IMR-90 (cell line): ENCODE measurements around the gene TBCD. TPM values are rescaled to one million over a fixed set of nuclear protein-coding genes. Genes with fewer than 3 reads are reported as not detected.

ENCODE experiments used
- ATAC-seq: fragments of 200-7000 bp; cut with Tn5 transposase; 2 replicates; pipeline ENCODE4 v1.9.1; 2020; ENCODE audit warnings: low read depth, mild to moderate bottlenecking, moderate library complexity
- BruUV-seq: library from RNA; stranded (reverse); fragments of 400-500 nt; replicated peaks from 2 replicates; lab custom pipeline; 2021; lab: Mats Ljungman, UMichigan
- CTCF ChIA-PET: fragments of 300-600 bp; formaldehyde crosslinking; extraction: SDS; loops from one replicate; lab custom pipeline; 2021; ENCODE audit warnings: antibody characterized with exemption; lab: Yijun Ruan, JAX
- POLR2A ChIA-PET: fragments of 300-600 bp; sonication (Branson Sonifier 250); formaldehyde crosslinking; loops from one replicate; lab custom pipeline; 2022; ENCODE audit warnings: antibody characterized with exemption; ENCODE audit not compliant: unreplicated experiment; lab: Charles Lee
- DNase-seq: peaks from one replicate; pipeline ENCODE4 v3.0.0; 2013
- H2AFZ ChIP-seq: replicated peaks from 2 replicates; pipeline ENCODE3; 2013; ENCODE audit warnings: low read length, mild to moderate bottlenecking; ENCODE audit not compliant: poor library complexity
- H2AK5ac ChIP-seq: 2 replicates; pipeline ENCODE4 v1.6.1; 2013; ENCODE audit warnings: low read depth, low read length, inconsistent platforms
- H2AK9ac ChIP-seq: replicated peaks from 2 replicates; pipeline ENCODE3; 2013; ENCODE audit warnings: mild to moderate bottlenecking, low read depth, low read length, moderate library complexity; ENCODE audit not compliant: poor library complexity
- H2BK120ac ChIP-seq: 2 replicates; pipeline ENCODE4 v1.6.1; 2013; ENCODE audit warnings: low read depth, low read length, inconsistent platforms
- H2BK15ac ChIP-seq: 3 replicates; pipeline ENCODE4 v1.6.1; 2013; ENCODE audit warnings: low read depth, low read length, inconsistent platforms
- H2BK20ac ChIP-seq: 2 replicates; pipeline ENCODE4 v1.6.1; 2013; ENCODE audit warnings: low read depth, mild to moderate bottlenecking, inconsistent platforms, low read length, moderate library complexity
- H2BK5ac ChIP-seq: 2 replicates; pipeline ENCODE4 v1.6.1; 2013; ENCODE audit warnings: mild to moderate bottlenecking, low read depth, low read length, inconsistent platforms; ENCODE audit not compliant: poor library complexity, severe bottlenecking
- H3K14ac ChIP-seq: replicated peaks from 2 replicates; pipeline ENCODE4 v1.6.1; 2013; ENCODE audit warnings: low read depth, low read length, inconsistent platforms
- H3K18ac ChIP-seq: 2 replicates; pipeline ENCODE4 v1.6.1; 2013; ENCODE audit warnings: low read depth, low read length, control low read depth
- H3K23ac ChIP-seq: 2 replicates; pipeline ENCODE4 v1.6.1; 2013; ENCODE audit warnings: low read depth, low read length, inconsistent platforms
- H3K27ac ChIP-seq: 2 replicates; pipeline ENCODE4 v1.5.1; 2013; ENCODE audit warnings: mild to moderate bottlenecking, control low read depth, low read length; ENCODE audit not compliant: insufficient read depth
- H3K27me3 ChIP-seq: 2 replicates; pipeline ENCODE4 v1.6.1; 2013; ENCODE audit warnings: low read length; ENCODE audit not compliant: control insufficient read depth, insufficient read depth
- H3K36me3 ChIP-seq: 2 replicates; pipeline ENCODE4 v1.6.1; 2013; ENCODE audit warnings: low read length, mixed read lengths; ENCODE audit not compliant: control insufficient read depth, insufficient read depth
- H3K4ac ChIP-seq: 2 replicates; pipeline ENCODE4 v1.6.1; 2013; ENCODE audit warnings: low read depth, low read length, inconsistent platforms
- H3K4me1 ChIP-seq: 2 replicates; pipeline ENCODE4 v1.6.1; 2013; ENCODE audit warnings: low read length, mixed read lengths; ENCODE audit not compliant: control insufficient read depth, insufficient read depth
- H3K4me2 ChIP-seq: 2 replicates; pipeline ENCODE4 v1.6.1; 2013; ENCODE audit warnings: low read depth, mild to moderate bottlenecking, control low read depth, low read length, moderate library complexity
- H3K4me3 ChIP-seq: 2 replicates; pipeline ENCODE4 v1.5.1; 2013; ENCODE audit warnings: low read depth, mild to moderate bottlenecking, control low read depth, low read length, moderate library complexity; ENCODE audit not compliant: insufficient read depth
- H3K56ac ChIP-seq: 2 replicates; pipeline ENCODE4 v1.6.1; 2013; ENCODE audit warnings: low read length, inconsistent platforms; ENCODE audit not compliant: insufficient read depth; ENCODE audit errors: extremely low read depth
- H3K79me1 ChIP-seq, 2 experiments: 2 replicates each; pipeline ENCODE4 v1.6.1; 2013; ENCODE audit warnings: low read length in 2 of 2, inconsistent platforms in 1 of 2, low read depth in 1 of 2
- H3K9ac ChIP-seq: 2 replicates; pipeline ENCODE4 v1.6.1; 2013; ENCODE audit warnings: low read depth, low read length, control low read depth
- H3K9me1 ChIP-seq: 2 replicates; pipeline ENCODE4 v1.6.1; 2013; ENCODE audit warnings: low read length, inconsistent platforms; ENCODE audit not compliant: insufficient read depth
- H3K9me3 ChIP-seq: 2 replicates; pipeline ENCODE4 v1.6.1; 2013; ENCODE audit warnings: low read length; ENCODE audit not compliant: control insufficient read depth, insufficient read depth
- H4K20me1 ChIP-seq: 2 replicates; pipeline ENCODE4 v1.6.1; 2013; ENCODE audit warnings: low read length, inconsistent platforms; ENCODE audit not compliant: insufficient read depth
- H4K5ac ChIP-seq: 2 replicates; pipeline ENCODE4 v1.6.1; 2013; ENCODE audit warnings: mild to moderate bottlenecking, low read depth, low read length, control low read depth
- H4K8ac ChIP-seq, 2 experiments: 2 replicates each; pipeline ENCODE4 v1.6.1; 2013; ENCODE audit warnings: low read depth in 2 of 2, low read length in 2 of 2, control low read depth in 1 of 2, inconsistent platforms in 1 of 2
- H4K91ac ChIP-seq: 2 replicates; pipeline ENCODE4 v1.6.1; 2013; ENCODE audit warnings: low read depth, low read length, inconsistent platforms; ENCODE audit not compliant: insufficient read depth
- BHLHE40 ChIP-seq: fragments of 150-350 bp; IDR thresholded peaks from 2 replicates; pipeline ENCODE4 v1.6.1; 2016; ENCODE audit warnings: mild to moderate bottlenecking, low read depth, low read length
- CEBPB ChIP-seq: IDR thresholded peaks from 2 replicates; pipeline ENCODE4 v1.6.1; 2012; ENCODE audit warnings: low read depth, low read length, improper control_type of control experiment
- FOS ChIP-seq: fragments of 150-350 bp; IDR thresholded peaks from 2 replicates; pipeline ENCODE4 v1.6.1; 2016; ENCODE audit warnings: low read depth, low read length
- MXI1 ChIP-seq: IDR thresholded peaks from 2 replicates; pipeline ENCODE4 v1.6.1; 2012; ENCODE audit warnings: low read depth, mild to moderate bottlenecking, low read length, moderate library complexity, borderline replicate concordance
- POLR2A ChIP-seq: IDR thresholded peaks from 2 replicates; pipeline ENCODE4 v1.6.1; 2012; ENCODE audit warnings: mild to moderate bottlenecking, low read depth, low read length
- RAD21 ChIP-seq: IDR thresholded peaks from 2 replicates; pipeline ENCODE4 v1.6.1; 2012; ENCODE audit warnings: low read length, improper control_type of control experiment
- RCOR1 ChIP-seq: IDR thresholded peaks from 2 replicates; pipeline ENCODE4 v1.6.1; 2012; ENCODE audit warnings: mild to moderate bottlenecking, low read length, improper control_type of control experiment; ENCODE audit not compliant: insufficient replicate concordance
- SMC3 ChIP-seq: fragments of 150-350 bp; IDR thresholded peaks from 2 replicates; pipeline ENCODE4 v1.6.1; 2016; ENCODE audit warnings: low read depth, mild to moderate bottlenecking, antibody characterized with exemption, low read length, moderate library complexity
- WGBS, 2 experiments: methylation state at CpG; one replicate each; pipeline versions ENCODE4 v1.1.5 to v1.1.7; 2013; ENCODE audit warnings: missing lambda C conversion rate in 2 of 2; ENCODE audit not compliant: insufficient read length in 1 of 2; ENCODE audit errors: extremely low coverage in 2 of 2; 5-methylcytosine and 5-hydroxymethylcytosine counted together
- dilution Hi-C: fragments of 300-500 bp; cut with HindIII; formaldehyde crosslinking; loops from one replicate; pipeline ENCODE4 v1.14.3; 2018; ENCODE audit warnings: low sequenced_read_pairs; ENCODE audit not compliant: unreplicated experiment
- in situ Hi-C: fragments of 300-500 bp; cut with MboI; formaldehyde crosslinking; loops from 3 replicates; pipeline ENCODE4 v1.14.3; 2019; ENCODE audit warnings: low sequenced_read_pairs, inconsistent platforms, mixed read lengths
- intact Hi-C: fragments of 100-400 bp; cut with micrococcal nuclease; formaldehyde crosslinking; loops from 2 replicates; pipeline ENCODE4 v1.10.0; 2022
- polyA plus RNA-seq, 3 experiments: library from polyadenylated mRNA; depleted of rRNA; stranded (reverse); fragments of >200 nt; gene quantifications; 2 replicates each; pipeline ENCODE4 v1.2.3, GENCODE V29; 2012; ENCODE audit warnings: low replicate concordance in 1 of 3
- total RNA-seq: library from RNA; depleted of rRNA; stranded (reverse); fragments of >200 nt; gene quantifications from 2 replicates; pipeline ENCODE4 v1.2.3, GENCODE V29; 2012
- TF ChIP-seq, protein P1 (sequence below): conservative IDR thresholded peaks from 2 replicates; pipeline ENCODE4 v1.5.1; 2012; ENCODE audit warnings: mild to moderate bottlenecking, low read depth, low read length, improper control_type of control experiment

The TBCD gene
- total and polyA plus RNA-seq, 2 of the 4 experiments (the other 2 are of a cell fraction), result 21.9 to 54.5 TPM

DNA sequence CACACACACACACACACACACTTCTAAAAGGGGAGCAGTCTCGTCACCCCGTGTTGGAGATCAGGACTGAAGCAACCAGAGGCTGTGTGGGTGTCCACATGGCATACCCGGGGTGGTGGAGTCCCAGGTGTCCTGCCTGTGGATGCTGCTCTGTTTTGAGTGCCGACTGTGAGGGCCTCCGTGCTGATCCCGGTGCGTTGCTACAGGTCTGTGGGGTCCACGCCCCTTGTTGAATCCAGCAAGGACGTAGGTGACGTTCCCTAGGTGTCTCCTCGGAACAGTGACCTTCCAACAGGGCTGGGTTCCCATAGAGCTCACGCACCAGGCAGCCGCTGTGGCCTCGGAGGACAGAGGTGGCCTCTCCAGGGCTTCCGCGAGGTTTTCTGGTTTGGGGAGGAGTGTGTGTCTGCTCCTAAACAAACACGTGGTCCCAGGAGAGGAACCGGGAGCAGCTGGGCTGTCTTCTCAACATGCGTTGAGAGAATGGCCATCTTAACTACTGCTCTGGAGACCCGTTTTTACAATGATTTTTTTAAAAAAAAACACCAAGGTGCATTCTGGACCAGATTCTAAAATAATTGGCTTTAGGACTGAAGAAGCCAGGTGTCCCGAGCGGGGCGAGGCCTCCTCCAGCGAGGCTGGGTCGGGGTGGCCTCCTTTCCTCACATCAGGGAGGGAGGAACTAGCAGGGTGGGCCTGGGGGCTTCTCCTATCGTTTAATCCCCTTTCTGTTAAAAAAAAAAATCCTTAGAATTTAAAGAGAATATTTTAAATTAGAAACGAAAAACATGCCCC is 188.6 kb downstream of the TBCD start:
- no peak for DNase-seq
- H4K20me1 ChIP-seq, result no peaks in the 10 kb centered on the region
- H2AK9ac ChIP-seq, result no peak overlapping the region
- dilution Hi-C loops, result no loop called here
- POLR2A ChIA-PET, result no interaction called here
- no peaks in the 10 kb centered on the region for H3K4me1 ChIP-seq
- peaks cover 50% of the 10 kb centered on the region for H3K36me3 ChIP-seq
- no peak overlapping the region for H3K14ac ChIP-seq
- no peak overlapping the region for H4K8ac ChIP-seq
- TF ChIP-seq FOS, result no peak
- no peak for TF ChIP-seq CEBPB
- TF ChIP-seq POLR2A, result no peak
- TF ChIP-seq, protein P1, sequence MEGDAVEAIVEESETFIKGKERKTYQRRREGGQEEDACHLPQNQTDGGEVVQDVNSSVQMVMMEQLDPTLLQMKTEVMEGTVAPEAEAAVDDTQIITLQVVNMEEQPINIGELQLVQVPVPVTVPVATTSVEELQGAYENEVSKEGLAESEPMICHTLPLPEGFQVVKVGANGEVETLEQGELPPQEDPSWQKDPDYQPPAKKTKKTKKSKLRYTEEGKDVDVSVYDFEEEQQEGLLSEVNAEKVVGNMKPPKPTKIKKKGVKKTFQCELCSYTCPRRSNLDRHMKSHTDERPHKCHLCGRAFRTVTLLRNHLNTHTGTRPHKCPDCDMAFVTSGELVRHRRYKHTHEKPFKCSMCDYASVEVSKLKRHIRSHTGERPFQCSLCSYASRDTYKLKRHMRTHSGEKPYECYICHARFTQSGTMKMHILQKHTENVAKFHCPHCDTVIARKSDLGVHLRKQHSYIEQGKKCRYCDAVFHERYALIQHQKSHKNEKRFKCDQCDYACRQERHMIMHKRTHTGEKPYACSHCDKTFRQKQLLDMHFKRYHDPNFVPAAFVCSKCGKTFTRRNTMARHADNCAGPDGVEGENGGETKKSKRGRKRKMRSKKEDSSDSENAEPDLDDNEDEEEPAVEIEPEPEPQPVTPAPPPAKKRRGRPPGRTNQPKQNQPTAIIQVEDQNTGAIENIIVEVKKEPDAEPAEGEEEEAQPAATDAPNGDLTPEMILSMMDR, result no peak
- no peak for TF ChIP-seq MXI1
- no peak for TF ChIP-seq RAD21
- no peak for TF ChIP-seq RCOR1
- TF ChIP-seq SMC3, result no peak
- no peak for TF ChIP-seq BHLHE40
- no peak overlapping the region for H2AFZ ChIP-seq
- H3K18ac ChIP-seq, result no peak overlapping the region
- WGBS, 2 experiments, result 98% methylated on average over 7 of the region's 27 CpGs; no CpG with 5 or more reads in 1 of the 2 experiments
- H3K23ac ChIP-seq, result no peak overlapping the region
- no peak overlapping the region for H2BK5ac ChIP-seq
- H3K9me3 ChIP-seq, result peaks cover 19% of the 10 kb centered on the region
- no peak overlapping the region for H3K4me3 ChIP-seq
- no peaks in the 10 kb centered on the region for H3K79me1 ChIP-seq
- H3K9ac ChIP-seq, result no peak overlapping the region
- ATAC-seq, result no peak
- H2AK5ac ChIP-seq, result no peak overlapping the region
- no peak overlapping the region for H2BK120ac ChIP-seq
- CTCF ChIA-PET, result no interaction called here
- H2BK15ac ChIP-seq, result no peak overlapping the region
- H2BK20ac ChIP-seq, result no peak overlapping the region
- no peaks in the 10 kb centered on the region for H3K27me3 ChIP-seq
- in situ Hi-C loops, result no loop called here
- H4K91ac ChIP-seq, result no peak overlapping the region
- no peaks in the 10 kb centered on the region for H3K9me1 ChIP-seq
- H3K4ac ChIP-seq, result no peak overlapping the region
- no peak overlapping the region for H3K27ac ChIP-seq
- no peak overlapping the region for H4K5ac ChIP-seq
- intact Hi-C loops, result no loop called here
- no TSS peak for BruUV-seq
- no peak overlapping the region for H3K56ac ChIP-seq
- no peak overlapping the region for H3K4me2 ChIP-seq
